Fibroblast of pulmonary artery (primary cell): ENCODE measurements around the gene NEUROG1.
A peak's percentile ranks its signal among the peaks of the same experiment; 100 is the strongest.

Experiments used
- DNase-seq: peaks from one replicate; pipeline ENCODE4 v3.0.0-alpha.2; 2010; ENCODE audit warnings: low read depth
- H3K4me3 ChIP-seq: replicated peaks from 2 replicates; pipeline ENCODE4 v1.5.1; 2011; ENCODE audit warnings: low read depth, mild to moderate bottlenecking, control low read depth, low read length, moderate library complexity
- CTCF ChIP-seq: IDR thresholded peaks from 2 replicates; pipeline ENCODE4 v1.5.1; 2011; ENCODE audit warnings: mild to moderate bottlenecking, control low read depth, low read length, inconsistent platforms; ENCODE audit errors: missing control alignments

The NEUROG1 gene

GRCh38 chr5:135489466-135490244 is 46.1 kb downstream of the NEUROG1 start:
- no peak overlapping the region for H3K4me3 ChIP-seq
- no peak for TF ChIP-seq CTCF
- no peak for DNase-seq

- peak; percentile 39 for DNase-seq
- TF ChIP-seq CTCF: no peak
- H3K4me3 ChIP-seq: peak overlapping the region; percentile 19
Observed at GRCh38 chr5:135488727-135489465, 46.9 kb downstream of the NEUROG1 start.

GRCh38 chr5:135487839-135488514 is 47.8 kb downstream of the NEUROG1 start:
- H3K4me3 ChIP-seq: no peak overlapping the region
- no peak for TF ChIP-seq CTCF
- DNase-seq: no peak

DNA sequence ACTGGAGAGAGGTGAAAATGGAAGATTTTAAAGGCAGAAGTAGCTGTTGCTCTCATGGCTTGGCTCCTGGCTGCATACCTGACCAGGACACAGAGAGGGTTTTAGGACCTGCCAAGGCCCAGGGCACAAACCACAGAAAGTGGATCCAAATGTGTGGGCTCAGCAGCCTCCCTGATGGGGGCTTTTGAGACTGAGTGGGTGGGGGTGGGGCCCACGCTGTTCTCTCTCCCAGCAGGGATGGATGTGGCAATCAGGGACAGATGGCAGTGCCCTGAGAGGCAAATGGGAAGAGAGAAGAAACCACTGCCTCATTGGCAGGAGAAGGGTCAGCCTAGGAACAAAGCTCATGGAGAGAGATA is 48.7 kb downstream of the NEUROG1 start:
- no peak for DNase-seq
- no peak for TF ChIP-seq CTCF
- no peak overlapping the region for H3K4me3 ChIP-seq

DNA sequence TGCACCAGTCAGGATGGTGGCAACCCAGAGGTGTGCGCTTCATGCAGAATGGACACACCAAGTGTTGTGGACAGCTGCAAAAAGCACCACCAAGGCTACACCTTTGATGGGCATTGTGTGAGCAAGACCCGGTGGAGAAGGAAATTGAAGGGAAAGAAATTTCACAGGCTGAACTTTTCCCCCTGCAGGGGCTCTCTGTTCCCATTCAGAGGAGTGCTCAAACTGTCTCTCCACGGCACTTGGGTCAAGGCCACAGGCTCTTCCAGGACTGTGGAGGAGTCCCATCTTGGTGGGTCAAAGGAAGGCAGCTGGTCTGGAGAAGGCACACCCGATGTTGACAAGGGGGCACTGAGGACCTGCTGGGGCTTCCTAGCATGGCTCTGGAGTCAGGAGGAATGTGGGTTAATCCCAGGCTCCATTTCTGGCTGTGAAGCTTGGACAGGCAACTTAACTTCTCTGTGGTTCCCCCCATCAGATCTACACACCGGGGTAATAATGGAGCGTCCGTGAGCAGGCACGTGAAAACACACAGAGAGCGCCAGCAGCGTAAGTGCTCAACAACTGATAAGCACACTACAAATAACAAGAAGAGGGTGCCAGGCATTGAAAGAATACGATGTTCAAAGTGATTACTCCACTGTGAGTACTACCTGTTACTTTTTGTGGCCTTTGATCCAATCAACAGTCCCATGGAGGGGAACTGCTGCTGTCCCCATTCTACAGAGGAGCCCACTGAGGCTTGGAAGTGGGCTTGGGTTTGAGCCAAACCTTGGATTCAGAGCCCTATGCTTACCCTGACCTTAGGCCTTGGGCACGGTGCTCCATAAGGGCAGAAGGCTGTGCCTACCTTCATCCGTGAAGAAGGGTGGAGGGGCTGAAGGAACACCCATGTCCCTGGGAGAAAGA is 49.4 kb downstream of the NEUROG1 start:
- TF ChIP-seq CTCF: no peak
- no peak overlapping the region for H3K4me3 ChIP-seq
- no peak for DNase-seq

DNA sequence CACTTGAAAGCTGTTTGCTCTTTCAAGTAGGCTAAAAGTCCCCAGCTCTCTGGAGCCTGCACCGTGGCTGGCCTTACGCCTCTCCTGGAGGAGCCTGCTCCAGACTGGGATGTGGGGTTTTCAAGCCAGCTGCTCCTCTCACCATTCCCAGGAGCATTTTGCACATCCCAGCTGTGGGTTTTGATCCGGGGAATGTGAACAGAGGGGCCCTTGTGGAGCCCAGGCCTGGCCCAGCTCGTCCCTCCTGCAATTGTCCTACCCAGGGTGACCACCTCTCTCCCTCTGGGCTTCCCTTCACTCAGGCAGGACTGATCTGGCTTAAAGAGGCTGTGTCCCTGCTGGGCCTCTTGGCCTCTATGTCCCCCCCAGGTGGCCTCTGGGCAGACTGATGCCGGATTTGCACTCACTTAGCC is 51.1 kb downstream of the NEUROG1 start:
- no peak for DNase-seq
- H3K4me3 ChIP-seq: no peak overlapping the region
- TF ChIP-seq CTCF: no peak
